HG03354 (cell line): ENCODE measurements around the gene DCN.

Experiments used
- ATAC-seq: cut with Tn5 transposase; IDR thresholded peaks from one replicate; pipeline ENCODE4 v1.9.1; 2021; ENCODE audit warnings: mild to moderate bottlenecking; ENCODE audit not compliant: unreplicated experiment, poor library complexity, severe bottlenecking

The DCN gene

DNA sequence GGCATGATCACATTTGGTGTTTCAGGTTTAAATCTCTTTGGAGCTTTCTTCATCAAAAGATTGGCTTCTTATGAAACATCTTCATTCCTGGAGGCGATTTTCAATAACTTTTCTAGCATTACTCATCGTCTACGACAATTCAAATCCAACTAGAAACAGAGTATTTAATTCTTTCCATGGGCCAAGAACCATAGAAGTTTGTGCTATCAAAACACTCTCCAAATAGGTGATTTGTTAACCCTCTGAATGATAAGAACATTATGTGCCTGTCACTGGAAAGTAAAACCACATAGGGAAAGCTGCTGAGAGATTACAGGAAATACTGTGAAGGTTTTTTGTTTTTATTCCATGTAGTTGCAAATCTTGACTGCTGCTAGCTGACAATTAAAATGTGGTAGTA is 6.9 kb upstream of the DCN start:
- ATAC-seq: no peak

DNA sequence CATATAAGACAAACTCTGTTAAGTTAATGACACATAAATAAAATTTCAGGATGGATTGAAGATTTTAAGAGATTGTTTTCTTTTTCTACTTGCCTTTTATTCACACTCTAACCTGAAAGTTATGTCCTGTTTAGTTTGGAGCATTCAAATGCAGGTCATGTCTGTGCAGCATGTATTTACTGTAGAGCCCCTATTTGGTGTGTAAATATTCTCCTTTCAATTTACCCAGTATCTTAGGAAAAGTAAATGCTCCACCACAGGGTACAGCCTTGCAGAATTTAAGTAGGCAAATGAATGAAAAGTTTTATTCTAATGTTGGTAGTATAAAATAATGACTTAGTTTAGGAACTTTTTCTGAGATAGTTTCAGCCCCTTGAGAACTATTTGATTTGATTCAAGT is 6.2 kb upstream of the DCN start:
- no peak for ATAC-seq

DNA sequence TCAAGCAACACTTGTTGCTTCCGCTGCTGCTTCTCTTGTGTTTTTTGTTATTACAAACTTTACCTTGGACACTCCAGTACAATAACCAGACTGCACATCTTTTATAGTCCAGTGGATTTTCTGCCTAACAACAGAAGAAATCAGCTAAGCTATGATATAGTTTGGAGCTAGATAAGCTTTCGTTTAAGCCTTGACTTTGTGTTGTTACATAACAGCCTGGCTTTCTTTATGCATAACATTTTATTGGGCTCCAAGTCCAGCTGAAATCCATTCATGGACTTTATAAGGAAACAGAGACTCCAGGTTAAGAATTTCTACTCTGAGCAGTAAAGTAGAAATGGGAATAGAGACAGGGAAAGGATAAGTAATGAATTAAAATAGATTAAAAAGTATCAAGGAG is 3.5 kb upstream of the DCN start:
- no peak for ATAC-seq

DNA sequence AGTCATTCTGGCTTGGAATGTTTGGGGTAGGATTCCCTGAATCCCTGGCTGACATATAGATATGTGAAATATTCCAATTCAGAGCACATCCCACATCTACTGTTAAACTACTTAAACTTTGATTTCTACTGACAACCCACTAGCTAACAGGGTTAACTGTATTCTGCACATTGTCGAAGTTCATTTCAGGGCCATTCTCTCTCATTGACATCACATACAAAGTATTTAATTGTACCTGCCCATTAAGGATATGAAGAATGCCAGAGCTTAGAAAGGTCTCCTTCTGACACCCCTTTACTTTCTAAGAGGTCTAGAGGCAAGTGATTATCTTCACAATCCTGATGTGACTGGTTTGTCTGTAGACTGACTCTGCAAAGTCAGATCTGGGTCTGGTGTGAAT is 2.8 kb upstream of the DCN start:
- no peak for ATAC-seq

DNA sequence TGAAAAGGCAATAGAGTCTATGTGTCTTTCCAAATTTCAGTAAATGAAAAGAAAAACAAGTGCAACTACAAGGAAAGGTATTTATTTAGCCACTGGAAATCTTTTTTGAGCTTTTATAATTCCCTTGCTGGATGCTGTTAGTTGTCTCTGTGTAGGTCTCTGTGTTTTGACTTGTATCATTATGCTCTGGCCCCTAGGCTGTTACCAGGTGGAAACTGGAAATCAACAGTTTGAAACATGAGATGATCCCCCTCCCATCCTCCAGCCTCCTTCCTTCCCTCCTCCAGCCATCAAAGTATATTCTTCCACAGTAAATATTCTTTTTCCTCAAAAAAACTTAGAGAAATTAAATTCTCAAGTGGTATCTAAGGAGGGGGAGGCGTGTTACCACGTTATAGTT is 934 bp upstream of the DCN start:
- no peak for ATAC-seq

DNA sequence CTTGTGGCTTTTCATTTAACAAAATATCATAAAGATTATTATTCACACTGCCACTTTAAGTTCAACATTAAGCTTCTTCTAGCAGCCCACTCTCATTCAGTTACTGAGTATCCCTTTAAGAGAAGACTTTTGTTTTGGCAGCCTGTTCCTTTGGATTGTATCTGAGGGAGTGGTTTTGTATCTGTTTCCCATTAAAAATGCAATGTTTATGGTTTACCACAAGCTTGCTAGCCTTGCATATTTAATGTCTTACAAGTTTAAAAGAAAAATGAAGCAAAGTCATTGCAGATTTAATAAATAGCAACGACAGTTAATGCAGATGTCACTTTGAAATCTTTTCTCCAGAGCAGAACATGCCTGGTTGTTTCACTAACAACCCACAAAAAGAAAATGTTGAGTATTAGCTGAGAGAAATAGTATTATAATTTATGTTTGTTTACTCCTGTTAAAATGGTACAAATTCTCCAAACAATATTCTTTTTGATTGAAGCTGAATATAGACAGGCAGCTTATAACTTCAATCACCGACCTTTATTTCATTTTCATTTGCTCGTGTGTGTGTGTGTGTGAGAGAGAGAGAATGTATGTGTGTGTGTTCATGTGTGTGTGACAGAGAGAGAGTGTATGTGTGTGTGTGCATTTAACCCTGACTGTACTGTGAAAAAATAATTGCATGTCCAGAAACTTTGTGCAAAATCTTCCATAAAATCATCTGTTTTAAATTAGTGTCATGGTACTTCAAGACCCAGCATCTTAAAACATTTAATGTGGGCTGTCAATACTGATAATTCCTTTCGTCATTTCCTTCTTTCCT is 1.8 kb downstream of the DCN start:
- no peak for ATAC-seq

DNA sequence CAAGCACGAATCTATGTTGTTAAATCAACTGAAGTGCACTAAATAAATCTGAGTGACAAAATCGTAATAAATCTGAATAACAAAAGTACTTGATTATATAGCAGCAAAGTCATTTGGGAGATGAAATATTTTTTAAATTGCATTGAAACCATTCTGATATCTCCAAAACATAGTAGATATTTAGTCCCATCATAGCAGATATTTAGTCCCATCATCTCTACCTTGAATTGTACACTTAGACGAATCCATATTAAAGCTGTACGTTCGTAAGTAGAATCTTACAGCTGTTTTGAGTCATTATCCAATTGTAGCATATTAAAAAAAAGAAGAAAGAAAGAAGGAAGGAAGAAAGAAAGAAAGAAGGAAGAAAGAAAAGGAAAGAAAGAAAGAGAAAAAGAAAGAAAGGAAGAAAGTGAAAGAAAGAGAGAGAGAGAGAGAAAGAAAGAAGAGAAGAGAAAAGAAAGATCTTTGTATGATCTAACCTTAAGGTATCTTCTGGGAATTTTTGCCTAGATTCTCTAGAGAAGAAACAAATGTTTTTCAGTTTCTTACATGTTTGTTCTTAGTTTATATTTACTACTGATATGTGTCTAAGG is 2.6 kb downstream of the DCN start:
- ATAC-seq: no peak

DNA sequence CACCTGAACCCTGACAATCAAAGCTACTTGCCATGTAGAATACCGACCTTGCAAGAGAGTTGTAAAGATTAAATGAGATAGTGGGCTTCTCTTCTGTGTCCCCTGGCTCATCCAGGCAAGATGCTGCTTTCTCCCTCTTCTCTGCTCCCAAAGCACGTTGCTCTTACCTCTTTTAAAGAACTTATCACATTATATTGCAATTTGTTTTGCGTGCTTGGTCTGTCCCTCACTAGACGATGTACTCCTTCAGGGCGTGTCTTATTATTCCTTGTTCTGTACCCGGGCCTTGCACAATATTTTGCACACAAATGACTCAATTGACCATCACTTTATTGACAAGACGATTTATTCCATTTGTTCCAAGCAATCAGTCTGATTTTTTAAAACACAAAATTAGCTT is 3.3 kb downstream of the DCN start:
- ATAC-seq: no peak

DNA sequence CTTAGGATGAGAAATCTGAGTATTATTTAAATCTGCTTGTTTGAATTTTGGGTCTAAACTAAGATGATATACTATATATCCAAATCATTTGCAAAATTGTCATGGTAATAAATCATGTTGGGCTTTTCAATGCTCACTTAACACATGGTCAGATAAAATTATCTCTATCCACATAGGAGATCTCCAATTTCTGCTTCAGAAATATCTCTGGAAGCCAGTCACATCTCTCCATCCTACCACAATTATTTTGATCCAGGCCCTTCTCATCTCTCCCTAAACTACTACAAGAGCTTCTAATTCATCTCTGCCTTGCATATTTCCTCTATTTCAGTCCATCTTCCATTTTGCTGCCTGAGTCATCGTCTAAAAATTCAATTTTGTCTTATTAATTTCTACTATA is 3.8 kb downstream of the DCN start:
- ATAC-seq: no peak

DNA sequence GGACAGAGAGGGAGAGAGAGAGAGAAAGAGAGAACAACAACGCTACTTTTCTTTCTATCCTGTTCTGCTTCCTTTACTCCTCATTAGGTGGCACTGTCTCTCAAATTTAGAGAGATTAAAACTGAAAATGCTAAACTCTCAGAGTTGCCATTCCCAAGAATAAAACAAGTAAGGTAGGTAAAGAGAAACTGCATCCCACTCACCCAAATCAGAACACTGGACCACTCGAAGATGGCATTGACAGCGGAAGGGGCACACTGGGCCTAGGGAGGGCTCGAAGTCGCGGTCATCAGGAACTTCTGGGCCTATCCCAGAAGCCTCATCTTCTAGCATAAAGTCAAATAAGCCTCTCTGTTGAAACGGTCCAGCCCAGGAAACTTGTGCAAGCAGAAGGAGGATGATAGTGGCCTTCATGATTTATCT is 4.5 kb downstream of the DCN start:
- peak; percentile 49 for ATAC-seq

DNA sequence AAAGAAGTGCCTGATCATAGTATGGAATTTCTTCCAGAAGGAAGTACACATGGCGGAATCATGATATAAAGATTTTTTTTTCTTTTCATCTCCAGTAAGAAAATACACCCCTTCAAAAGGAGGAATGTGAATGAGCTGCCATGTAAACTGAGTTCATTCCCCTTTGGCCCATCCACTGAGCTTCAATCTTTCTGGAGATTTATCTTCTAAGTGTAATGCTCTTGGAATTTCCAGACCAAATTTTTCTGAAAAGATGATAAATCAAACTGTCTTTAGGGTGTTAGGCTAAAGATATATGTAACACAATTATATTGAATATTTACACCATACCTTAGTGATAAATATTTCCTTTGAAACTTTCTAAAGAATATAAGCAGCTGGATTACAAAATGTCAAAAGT is 5.2 kb downstream of the DCN start:
- ATAC-seq: no peak

DNA sequence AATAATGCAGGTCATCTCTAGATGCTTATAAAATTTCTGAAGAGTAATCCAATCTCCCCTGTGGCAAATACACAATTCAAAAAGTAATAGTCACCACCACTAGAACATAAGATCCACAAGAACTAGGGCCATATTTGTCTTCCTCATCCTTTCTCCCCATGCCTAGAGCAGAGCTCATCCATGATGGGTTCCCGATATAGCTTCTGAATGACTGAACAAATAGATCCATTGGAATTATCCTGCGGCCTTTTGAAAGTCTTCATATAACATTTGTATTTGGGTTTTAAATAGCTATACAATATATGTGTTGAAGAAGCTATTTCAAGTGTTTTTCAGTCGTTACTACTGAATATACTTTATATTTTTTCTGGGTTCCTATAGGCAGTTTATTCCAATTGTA is 5.7 kb downstream of the DCN start:
- no peak for ATAC-seq

DNA sequence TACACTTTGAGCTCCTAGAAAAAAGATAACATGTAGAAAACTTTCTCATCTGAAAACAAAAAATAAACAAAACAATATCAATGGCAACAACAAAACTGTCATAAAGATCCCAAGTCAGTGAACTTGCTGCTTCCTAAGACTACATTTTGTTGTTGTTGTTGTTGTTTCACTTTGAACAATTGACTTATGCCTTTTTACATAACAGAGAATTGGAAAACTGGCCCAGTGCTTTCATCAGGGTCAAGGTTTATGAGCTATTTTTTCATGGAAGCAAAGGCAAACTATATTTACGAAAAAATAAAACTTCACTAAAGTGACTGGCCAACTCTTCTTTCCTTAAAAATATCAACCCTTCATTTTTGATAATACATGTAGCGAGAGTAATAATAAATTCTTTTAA is 6.3 kb downstream of the DCN start:
- no peak for ATAC-seq

DNA sequence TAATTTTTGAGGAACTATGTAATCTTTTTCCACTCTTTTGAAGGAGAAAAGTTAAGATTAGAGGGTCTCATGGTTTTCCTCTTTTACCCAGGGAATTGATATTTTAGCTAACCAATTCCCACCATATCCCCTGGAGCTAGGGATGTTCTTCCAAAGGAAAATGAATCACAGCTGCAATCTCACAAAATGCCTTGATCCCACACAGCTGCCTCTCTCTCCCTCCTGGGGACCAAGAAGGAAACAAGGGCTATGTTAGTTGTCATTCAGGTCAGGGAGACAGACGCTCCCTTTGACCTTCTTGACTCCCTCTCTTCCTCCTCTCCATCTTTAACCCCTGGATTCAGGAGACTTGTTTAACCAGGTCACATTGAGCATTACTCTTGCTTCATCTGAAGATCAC is 9.5 kb downstream of the DCN start:
- ATAC-seq: no peak

DNA sequence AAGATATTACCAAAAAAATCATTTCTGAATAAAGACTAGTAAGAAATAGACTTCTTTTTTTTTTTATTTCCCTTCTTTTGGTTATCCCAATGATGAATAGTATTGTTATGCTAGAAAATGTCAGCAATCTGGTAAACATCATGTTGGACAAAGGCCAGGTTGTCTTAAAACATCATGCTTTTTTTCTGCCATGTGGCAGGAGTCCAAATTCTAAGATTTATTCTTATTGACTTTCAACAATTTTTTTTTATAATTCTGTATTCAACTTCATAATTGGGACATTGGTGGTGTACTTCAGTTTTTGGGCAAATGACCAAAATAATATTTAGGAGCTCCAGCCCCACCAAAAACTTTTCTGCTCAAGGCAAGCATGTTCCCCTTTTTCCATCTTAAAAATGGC is 10.5 kb downstream of the DCN start:
- no peak for ATAC-seq

DNA sequence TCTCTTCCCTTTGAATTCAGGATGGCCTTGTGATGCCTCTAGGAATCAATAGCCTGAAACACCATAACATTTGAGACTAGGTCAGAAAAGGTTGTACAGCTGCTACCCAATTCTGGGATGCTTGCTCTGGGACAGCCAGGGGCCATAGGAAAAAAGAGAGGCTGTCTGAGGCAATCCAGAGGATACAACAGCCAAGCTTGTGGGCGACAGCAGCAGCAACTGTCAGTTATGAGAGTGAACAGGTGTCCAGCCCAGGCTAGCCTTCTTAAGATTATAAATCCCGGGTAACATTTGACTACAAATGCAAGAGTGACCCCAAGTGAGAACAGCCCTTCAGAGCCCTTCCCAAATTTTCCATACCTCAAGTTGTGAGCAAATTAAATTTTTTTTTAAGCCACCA is 11.1 kb downstream of the DCN start:
- no peak for ATAC-seq

DNA sequence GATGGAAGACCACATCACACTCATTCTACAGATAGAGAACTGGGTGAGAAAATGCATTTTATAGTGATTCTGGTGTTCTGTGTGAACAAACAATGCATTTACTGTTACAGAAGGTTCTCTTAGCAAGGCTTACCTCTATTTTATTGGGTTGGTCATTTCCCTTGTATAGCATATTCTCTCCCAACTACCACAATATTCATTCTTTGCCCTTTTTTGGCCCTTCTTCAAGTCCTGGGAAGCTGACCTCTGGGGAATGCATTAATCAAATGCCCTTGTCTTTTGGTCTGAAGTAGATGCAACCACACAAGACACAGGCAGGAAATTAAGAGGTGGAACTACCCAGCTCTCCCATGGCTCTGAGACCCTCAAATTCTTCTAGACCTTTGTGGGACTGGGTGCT is 19.5 kb downstream of the DCN start:
- ATAC-seq: no peak

DNA sequence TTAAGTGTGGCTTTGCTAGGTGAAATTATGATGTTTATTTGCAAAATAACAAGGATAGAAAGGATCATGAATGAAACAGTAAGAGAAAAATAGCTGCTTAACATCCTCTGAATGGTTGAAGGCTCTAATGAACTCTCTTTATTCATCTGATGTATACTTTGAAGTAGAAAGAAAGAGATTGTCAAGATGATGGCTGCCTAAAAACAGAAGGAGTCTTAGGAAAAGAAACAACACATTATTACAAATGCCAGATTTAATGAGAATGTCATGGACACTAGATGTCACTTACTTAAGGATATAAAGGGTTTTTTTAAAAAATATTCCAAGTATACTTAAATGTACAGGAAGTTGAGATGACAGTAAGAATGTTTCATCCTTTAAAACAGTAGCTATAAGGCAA is 21.6 kb downstream of the DCN start:
- no peak for ATAC-seq

DNA sequence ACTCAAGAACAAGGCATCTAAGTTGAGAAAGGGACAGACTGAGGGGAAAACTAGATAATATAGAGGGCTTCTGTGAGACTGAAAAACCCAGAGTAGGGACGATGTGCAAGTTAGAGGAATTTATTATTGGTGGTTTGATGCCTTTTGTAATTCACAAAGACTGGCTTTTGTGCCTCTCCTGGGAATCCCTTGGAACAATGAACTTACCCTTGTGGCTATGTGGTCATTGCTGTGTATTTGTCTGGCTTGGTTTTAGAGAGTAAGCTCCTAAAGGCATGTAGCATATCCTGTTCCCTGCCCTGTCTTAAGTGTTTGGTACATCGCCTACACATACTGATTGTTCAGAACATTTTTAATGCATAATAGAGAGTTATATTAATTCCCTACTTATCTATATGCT is 26.6 kb downstream of the DCN start:
- ATAC-seq: no peak

DNA sequence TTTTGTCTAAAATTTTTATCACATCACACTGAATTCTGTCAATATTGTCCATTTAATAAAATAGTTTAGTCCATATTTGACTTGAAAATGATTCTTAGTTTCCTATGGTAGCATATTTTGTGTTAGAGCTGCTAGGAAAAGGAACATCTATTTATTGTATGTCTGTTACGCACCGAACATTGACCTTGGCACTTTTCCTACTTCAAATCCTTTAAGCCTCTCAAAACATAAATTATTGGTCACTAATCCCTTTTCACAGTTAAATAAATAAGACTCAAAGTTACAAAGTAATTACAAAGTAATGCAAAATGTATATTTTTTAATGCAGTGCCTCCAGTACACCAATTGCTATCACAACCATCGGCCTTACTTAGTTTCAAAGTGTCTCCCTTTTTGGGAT is 28.5 kb downstream of the DCN start:
- ATAC-seq: no peak

DNA sequence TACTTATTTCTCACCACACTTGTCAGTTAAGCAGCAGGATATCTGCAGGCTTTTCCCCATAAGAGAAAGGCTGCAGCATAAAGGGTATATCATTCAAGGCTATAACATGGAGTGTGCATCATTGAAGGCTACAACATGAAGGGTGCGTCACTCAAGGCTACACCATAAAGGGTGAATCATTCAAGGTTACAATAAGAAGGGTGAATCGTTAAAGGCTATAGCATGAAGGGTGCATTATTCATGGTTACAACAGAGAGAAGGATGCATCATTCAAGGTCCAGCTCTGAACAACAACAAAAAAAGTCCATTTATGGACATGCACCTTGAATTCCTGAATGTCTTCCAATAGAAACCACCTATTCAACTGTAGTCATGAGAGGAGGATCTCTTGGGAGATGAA is 38.6 kb downstream of the DCN start:
- no peak for ATAC-seq

DNA sequence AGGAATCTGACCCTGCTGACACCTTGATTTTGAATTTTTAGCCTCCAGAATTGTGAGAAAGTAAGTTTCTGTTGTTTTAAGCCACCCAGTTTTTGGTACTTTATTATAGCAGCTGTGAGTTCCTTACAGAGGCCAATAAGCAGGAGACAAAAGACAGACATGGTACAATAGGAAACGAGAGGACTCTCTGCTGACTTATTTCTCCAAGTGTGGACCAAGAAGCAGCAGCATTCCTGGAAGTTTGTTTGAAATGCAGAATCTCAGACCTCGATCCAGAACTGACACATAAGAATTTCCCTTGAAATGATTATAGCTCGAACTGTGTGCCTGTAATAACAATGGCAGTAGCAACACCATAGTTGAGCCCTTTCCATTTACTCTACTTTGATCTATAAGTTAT is 39.4 kb downstream of the DCN start:
- ATAC-seq: no peak
